GM18517 (cell line): ENCODE measurements around the gene ATP10A.

Experiments
- ATAC-seq: cut with Tn5 transposase; IDR thresholded peaks from one replicate; pipeline ENCODE4 v1.9.1; 2021; ENCODE audit warnings: mild to moderate bottlenecking, moderate library complexity; ENCODE audit not compliant: unreplicated experiment

Gene ATP10A

DNA sequence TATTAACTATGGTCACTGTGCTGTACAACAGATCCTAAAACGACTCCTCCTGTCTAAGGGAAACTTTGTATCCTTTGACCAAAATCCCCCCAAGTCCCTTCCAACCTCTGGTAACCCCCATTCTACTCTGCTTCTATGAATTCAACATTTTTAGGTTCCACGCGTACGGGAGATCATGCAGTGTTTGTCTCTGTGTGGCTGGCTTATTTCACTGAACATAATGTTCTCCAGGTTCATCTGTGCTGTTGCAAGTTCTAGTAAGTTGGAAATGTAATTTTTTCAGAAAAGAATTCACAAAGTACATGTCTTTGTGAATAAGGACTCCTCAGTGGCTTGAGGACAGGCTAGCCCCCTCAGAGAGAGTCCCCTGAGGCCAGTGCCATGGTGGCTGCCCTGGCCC is 66.1 kb downstream of the ATP10A start:
- ATAC-seq = no peak

DNA sequence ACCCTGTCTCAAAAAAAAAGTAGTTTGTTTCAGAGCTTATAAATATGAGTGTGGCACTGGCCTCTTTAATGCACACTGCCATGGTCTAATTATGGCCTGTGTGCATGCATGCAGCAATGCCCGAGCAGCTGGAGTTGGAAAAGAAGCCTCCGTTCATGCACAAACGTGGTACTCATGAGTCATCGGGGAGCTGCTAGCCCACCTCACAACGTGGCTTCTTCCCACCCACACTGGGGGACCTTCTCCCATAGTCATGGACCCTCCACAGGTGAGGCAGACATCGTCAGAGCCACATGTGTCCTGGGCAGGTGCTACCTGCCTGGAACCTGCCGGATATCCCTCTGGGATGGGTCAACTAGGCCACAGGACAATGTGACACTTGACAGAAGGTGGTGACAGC is 66.7 kb downstream of the ATP10A start:
- no peak for ATAC-seq

DNA sequence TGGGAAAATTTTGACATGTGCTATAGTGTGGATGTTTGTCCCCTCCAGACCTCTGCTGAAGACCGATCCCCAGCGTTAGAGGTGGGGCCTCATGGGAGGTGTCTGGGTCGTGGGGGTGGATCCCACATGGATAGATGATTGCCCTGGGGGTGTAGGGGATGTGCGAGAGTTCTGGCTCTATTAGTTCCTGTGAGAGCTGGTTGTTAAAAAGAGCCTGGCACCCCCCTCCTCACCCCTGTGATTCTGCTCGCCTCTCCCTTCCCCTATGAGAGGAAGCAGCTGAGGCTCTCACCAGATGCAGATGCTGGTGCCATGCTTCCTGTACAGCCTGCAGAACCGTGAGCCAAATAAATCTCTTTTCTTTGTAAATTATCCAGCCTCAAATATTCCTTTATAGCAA is 67.4 kb downstream of the ATP10A start:
- no peak for ATAC-seq

DNA sequence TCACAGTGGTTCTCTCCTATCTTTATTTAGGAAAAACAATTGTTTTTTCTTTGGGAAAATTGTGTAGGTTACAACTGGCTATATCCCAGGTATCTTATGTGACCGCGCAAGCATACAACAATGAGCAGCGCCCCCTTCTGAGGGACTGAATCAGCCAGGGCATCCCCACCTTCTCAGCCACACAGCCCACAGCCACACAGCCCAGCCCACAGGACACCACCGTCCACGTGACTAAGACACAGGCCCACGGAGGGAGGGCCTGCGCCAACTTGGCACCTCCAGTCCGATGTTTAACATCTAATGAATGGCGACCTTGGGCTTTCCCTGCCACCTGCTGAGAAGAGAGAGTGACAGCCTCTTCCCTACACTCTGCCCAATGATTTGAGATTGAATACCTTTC is 68.1 kb downstream of the ATP10A start:
- no peak for ATAC-seq

DNA sequence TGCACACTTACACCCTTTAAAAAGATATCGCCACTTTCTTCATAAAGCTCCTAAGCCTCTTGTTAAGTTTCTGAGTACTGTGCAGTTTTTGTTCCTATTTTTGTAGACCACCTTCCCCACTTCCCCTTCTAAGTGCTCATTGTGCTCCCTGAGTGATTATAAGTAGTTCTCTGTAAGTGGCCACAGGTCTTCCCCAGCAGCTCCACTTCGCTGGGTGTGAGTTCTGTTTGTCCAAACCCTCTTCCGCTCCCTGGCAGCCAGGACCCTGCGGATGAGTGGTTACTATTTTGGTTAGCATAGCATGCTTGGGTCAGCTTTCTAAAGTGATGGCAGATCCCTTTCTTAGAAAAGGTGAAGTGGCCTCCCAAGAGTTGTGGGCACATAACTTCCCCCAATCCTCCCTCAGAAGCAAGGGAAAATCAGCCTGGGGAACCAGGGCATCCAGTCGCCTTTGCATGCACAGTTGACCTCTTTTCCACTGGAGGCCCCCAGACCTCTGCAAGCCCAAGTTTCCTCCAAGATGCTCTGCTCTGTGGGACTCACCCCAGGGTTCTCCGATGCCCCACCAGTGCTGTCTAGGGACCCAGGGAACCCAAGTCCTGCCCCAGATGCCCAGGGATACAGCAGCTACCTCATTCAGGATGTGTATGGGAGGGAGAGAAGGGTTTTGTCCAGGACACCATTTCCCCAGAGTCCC is 69.6 kb downstream of the ATP10A start:
- peak; percentile 91 for ATAC-seq

DNA sequence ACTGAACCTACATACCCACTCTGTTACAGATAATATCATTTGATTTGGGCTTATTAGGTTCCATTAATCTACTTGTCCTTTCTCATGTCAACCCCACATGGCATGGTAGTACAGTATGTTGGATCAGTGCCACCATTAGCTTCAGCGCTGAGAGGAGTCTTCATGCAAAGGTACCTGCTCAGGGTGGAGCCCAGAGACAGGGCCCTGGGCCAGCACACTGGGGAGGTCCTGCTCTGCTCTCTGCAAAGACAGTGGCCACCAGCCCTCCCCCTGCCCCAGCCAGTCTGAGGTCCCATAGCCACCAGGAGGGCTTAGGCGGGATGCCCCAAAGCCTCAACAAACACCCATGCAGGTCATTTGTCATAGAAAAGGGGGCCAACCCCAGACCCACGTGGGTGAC is 71.0 kb downstream of the ATP10A start:
- ATAC-seq = no peak

DNA sequence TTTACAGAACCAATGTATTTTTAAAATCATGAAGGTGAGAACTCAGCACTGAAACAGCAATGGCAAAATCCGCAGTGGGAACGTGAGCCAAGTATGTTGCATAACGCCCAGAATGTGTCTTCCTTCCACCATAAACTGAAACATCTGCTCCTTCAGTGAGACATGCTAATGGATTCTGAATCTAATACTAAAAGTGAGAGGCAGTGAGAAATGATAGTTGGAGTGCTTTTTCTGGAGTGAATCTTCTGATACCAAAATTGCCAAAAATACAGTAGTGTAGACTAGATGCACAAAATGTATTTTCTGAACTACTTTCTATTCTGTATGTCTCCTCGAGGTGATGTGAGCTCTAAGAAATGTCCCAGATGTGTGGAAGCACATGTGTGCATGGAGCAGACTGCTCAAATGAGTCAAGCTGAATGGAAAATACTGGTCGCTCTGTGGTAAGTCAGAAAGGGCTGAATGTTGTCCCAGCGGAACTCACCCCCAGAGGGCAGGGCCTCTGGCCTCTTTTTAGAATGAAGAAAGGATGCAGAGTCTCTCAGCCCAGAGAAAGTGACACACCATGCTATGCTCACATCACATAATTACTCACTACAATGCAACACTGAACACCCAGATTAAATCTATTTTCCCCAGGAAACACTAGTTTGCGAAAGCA is 73.0 kb downstream of the ATP10A start:
- no peak for ATAC-seq

DNA sequence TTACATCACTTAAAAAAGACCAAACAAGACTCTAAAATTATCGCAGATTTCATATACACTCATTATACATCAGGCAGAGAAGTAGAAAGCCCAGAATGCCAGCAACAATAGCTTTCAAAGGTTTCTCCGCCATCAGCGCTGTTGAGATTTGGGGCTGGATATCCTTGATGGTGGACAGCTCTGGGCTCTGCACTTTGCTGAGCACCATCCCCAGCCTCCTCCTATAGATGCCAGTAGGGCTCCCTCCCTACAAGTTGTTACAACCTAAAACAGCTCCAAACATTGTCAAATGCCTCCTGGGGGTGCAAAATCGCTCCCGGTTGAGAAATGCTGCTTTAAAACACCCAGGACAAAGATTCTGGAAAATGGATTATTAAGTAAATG is 73.5 kb downstream of the ATP10A start:
- ATAC-seq = no peak

DNA sequence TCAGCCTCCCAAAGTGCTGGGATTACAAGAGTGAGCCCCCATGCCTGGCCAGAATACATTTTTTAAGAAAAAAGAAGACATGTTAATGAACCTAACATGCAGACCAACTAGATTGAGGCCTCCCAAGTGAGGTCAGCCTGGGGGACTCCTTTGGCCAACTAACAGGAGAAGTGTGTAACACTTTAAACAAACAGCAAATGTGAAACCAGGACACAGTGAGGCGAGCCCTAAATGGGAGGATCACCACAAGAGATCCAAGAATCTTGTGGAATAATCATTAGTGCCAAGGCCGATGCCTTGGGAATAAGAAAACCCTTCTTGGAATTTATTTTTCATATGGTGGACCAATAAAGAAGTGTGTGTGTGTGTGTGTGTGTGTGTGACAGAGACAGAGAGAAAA is 73.9 kb downstream of the ATP10A start:
- ATAC-seq = no peak

DNA sequence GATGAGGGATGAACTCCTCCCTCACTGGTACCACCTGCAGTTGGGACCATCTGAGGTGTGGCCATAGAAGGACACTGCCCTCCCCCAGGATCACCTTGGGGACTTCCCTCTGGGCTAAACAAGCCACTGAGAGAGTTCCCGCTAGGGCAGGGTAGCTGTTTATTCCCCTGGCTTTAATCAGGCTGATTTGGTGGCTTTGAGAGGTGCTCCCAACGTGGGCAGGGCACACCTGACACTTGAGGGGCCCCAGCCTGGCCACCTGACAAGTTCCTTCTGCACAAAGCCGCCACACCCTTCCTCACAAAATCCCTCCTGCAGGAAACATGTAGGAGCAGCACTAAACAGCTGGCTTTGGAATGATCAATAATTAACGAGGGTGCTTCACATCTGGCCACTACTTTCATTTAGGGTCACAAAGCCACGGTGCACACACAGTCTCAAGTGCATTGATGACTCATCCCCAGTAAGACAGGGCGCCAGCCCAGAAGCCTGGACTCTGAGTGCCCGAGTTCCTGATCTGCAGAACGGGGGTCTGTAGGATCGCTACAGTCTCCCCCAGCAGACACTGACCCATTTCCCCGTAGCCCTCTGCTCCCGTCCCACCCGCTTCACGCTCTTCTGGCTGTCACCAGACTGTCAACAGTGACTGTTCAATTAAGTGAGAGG is 75.1 kb downstream of the ATP10A start:
- ATAC-seq = no peak

DNA sequence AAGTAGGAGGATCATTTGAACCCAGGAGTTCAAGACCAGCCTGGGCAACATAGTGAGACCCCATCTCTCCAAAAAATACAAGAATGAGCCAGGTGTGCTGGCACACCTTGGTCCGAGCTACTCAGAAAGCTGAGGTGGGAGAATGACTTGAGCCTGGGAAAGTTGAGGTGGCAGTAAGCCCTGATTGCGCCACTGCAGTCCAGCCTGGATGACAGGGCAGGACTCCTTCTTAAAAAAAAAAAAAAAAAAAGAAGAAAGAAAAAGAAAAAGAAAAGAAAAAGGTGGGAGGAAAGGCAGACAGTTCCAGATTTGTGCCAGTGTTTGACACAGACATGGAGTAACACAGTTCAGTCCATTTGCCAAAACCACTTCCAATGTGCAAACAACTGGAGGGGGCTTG is 75.7 kb downstream of the ATP10A start:
- no peak for ATAC-seq

DNA sequence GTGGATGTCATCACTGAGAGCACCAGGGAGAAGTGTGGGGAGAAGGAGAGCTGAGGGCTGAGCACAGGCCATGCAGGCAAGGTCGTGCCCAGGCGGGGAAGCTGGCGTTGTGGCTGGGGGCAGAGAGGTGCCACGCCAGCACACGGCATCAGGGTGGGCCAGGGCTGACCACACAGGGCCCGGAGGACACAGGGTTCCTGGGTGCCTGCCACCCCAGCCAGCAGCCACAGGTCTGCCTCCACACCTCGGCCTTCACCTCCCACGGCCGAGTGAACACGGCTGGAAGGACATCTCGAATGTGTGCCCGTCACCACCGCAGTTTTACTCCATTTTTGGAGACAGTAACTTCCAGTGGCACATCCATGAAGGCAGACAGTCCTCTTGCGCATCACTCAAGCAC is 77.1 kb downstream of the ATP10A start:
- ATAC-seq = no peak

DNA sequence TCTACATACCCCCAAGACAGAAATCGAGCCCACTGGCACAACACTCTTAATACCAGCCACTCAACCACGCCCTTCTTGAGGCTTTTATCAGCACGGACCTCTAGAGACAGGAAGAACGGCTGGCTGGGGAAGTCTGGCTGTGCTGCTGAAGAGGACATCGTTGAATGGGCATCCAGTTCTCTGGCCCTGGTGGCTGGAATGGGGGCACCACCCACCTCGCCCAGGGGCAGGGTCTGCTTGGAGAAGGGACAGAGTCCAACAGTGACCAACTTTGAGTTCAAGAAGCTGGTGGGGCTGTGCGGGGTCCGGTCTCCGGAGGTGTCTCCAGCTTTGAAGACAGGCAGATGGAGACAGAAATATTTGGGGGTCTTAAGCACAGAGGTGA is 77.5 kb downstream of the ATP10A start:
- no peak for ATAC-seq

DNA sequence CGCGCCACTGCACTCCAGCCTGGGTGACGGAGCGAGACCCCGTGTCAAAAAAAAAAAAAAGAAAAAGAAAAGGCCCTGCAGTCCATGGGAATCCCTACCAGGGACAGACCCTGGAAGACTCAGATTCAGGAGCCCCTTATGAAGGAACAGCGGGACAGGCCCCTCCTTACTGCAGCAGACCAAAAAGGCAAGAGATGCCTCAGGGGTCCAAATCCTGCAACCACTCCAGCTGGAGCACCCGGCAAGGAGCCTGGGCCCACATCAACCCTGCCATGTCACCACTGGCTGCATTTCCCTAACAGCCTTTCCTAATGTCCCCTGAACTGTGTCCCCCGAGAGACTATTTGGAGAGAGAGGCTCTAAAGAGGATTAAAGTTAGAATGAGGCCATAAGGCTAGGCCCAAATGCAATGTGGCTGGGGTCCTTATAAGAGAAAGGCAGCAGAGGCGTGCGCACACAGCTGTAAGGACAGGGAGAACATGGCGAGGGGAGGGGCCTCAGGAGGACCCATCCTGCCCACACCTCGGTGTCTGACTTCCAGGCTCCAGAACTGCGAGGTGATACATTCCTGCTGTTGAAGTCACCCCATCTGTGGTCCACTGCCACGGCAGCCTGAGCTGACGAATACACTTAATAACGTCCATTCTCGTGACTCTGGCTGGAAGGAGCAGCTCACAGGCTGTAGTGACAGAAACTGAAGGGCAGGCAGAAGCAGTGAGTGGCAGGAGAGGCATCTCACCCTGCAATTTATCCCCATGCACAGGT is 78.1 kb downstream of the ATP10A start:
- no peak for ATAC-seq

DNA sequence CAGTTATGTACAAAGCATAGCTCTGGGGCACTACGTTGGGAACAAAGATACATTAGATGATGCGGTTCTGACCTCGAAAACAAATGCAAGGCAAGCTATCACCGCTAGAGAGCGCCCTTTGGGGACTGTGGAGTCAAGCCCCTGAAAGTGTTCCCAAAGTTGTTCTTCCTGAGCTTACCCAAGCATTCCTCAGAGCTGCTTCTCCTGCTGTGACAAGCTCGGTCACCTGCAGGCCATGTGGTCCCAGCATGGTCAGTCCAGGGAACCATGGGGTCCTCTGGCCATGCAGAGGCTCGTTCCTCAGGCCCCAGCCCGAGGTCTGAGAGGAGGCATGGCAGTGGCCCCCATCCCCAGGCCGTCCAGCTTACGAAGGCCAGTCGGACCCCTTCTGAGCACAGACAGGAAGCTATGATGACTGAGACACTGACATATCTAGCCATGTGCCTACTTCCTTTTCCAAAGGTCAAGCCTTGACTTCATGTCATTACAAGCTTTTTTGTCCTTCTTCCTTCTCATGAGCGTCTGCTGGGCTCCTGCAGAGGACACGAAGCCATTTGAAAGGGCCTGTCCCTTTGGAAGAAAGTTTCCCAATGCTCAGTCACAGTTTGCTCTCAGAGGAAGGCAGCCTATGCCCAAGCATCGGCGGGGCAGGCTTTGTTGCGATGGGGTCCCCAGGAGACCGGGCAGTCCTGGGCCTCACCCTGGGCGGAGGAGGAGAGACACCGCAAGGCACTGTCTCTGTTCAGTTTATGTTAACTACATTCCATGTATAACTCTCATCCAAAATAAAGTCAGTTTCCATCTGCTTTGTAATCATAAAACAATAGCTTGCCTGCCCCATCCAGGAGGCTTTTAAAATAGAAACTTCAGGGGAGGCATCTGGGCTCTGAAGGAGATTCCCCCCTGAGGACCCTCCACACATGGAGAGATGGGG is 79.3 kb downstream of the ATP10A start:
- no peak for ATAC-seq

DNA sequence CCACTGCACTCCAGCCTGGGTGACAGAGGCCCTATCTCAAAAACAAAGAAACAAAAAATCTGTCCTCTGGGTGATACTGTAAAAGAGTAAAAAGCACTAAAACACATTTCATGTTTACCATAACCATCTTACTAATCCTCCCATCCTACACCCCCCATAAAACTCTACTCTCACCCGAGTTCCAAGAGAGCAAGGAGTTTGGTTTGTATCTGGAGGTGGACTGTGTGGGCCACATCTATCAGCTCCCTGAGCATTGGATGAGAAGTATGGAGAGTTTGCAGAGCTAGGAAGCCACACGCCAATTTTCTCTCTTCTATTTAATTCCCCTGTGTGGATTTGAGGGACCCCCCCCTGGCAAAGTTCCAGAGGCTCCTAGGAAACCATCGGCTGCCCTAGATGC is 80.0 kb downstream of the ATP10A start:
- ATAC-seq = no peak

DNA sequence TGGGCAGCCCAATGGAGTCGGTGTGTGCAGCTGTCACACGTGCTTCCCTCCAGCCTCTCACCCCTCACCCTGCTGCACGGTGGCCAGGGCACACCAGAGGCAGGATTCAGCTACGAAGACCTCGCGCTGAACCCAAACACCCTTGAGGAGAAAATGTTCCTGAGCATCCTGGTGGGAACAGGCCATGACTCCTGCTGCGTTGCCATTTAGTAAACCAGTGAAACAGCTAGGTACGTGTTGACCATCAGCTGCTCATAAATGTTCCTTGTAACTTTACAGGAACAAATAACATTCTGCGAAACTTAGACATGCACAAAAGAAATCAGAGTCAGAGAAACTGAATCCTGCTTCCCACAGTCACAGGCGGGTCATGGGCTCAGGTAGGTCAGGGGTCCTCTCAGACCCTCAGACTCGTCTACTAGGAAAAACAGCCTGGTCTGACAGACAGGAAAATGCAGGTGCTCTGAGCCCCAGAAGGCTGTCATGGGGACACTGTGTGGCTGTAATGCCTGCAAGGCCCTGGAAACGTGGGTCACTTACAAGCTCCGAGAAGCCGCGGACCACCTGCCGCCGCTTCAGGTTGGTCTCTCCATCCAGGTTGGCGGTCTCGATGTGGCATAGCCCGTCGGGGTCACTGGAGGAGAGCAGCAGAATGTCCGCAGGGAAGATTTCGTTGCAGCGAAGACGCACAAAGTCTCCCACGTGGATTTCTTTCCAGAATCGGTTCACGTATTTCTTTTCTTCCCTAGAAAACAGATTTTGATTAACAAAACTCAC is 82.5 kb downstream of the ATP10A start:
- no peak for ATAC-seq

DNA sequence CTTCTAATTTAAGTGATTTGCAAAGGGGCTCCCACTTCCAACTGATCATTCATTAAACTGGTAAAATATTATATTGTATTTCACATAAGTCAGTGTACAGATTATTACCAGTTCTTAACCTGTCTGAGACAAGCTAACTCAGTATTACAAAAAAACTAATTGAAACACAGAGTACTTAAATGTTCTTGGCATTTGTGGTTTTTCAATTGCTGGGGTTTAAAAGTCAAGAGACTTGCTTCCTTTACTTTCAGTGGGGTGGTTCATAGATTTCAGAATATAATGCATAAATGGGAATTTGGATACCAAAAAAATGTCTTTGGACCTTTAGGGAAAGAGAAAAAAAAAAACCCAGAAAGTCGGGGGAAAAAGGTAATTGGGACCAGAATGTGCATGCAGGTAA is 85.0 kb downstream of the ATP10A start:
- no peak for ATAC-seq

DNA sequence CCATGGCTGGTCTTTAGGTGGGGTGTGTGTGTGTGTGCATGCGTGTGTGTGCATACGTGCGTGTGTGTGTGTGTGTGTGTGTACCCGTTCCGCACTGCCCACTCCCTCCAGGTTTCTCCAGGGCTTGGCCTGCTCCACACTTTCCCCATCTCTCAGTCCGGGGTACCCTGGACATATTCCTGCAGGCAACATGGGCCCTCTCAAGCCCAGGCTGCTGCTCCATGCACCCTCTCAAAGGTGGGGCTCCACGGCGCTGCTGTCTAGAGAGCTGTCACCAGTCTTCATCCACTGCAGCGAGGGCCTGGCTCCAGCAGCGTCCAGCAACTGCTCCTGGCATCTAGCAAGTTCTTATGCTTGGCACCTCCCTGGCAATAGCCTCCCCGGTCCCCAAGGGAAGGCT is 86.1 kb downstream of the ATP10A start:
- no peak for ATAC-seq
